Anterior cingulate cortex (tissue), 58 donors: ENCODE measurements around the gene VPS18.

Source experiments
- DNase-seq, 58 donors: peaks; one replicate each; lab custom pipeline; 2025; lab: John Stamatoyannopoulos, UW

VPS18 gene

DNA sequence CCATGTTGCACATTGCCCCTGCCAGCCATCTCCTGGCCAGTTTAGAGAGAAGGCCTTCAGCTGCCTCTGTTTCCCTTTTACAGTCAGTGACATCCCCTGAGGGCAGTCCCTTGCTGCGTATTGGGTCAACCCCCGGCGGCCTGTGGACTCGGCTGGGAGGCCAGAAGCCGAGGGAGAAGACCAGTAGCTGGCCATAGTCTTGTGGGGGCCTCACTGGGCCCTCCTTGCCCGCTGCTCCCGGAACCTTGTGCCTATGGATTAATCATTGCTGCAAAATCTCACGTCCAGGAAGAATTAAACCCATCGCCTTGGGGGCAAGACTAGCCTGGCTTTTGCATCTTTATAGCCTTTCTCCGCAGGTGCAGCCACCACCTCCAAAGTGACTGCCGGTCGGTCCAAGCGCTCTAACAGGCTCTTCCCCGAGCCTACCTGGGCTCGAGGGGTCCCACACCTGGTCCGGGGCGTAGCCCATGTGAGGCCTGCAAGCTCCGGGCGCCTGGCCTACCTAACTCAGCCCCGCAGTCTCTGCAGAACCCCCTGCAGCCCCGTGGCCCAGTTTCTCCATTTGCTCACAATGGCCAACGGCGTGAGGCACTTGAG, 58.2 kb downstream of the VPS18 start:
- no peak for DNase-seq

DNA sequence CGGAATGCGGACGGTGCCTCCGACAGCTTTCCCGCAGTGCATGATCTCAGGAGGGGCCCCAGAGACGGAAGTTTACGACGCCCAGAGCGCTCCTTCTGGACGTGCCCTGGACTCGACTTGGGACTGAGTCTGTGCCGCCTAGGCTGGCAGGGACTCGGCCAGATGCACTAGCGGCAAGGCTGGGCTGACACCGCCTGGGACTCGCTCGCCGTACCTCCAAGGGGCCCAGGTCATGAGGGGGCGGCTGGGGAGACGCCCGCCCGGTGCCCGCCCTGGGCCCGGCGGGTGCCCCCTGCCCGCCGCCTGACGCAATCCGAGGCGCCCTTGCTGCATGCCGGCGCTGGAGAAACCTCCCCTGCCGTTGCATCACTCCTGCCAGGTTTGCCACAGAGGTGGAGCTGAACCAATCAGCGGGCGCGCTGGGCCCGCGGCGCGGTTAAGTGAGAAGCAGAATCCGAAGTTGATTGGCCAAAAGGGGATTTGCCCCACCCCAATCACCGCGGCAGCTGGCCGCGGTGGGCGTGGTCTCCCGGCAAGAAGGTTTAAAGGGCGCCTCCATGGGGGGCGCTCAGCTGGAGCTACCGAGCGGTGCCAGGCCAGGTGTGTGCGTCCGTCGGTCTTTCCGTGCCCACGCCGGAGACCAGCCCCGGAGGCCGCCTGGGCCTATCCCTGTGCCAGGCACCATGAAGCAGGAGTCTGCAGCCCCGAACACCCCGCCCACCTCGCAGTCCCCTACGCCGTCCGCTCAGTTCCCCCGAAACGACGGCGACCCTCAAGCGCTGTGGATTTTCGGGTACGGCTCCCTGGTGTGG, 58.9 kb downstream of the VPS18 start, which contains the start of gene CHAC1:
Gene CHAC1, plus strand, starts transcription at position 571 of the 812 bp plus-strand sequence. Its CDS starts 113 bp downstream, at position 684.
- DNase-seq: peak; percentile 40 to 97 (median 89)
